ENCODE data around the gene MLLT10. TPM values are rescaled to one million over a fixed set of nuclear protein-coding genes. Genes with fewer than 3 reads are reported as not detected.

Gene MLLT10
- total RNA-seq, 1 experiment from 2014 or later: 60.1 TPM

DNA sequence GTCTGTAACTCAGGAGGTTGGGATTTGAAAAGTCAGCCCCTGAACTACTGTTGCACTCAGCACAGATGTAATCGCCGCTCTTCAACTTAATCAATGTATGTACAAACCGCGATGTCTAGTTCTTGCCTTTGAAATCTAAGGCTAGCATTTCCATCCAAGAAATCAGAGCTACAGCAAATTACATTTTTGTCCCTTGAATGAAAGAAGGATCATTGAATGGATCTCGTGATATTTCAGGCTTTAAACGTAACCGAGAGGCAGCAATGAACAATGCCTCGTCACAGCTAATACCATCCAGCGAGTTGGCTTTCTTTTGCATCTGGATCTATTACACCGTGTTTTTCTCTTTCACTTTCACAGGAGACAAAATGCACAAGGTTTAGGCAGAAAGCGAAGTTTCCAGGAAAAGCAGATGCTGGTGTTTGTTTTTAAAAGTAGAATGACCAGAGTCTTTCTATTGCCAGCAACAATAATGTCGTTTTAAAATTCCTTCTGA lies 14.0 kb upstream of the MLLT10 start:
- H3K4me3 Mint-ChIP-seq: peak overlapping the region; percentile 88
- POLR2A ChIA-PET: interaction anchor here (0.6 to 3.0 kb wide), 4 partner anchors 10 to 209 kb away, joined by 3 to 20 read pairs (median 4); no protein-coding TSS in a partner anchor
- DNase-seq (ENCODE audit: low spot score): no peak
- no peaks in the 10 kb centered on the region for H3K9me3 Mint-ChIP-seq
- peak overlapping the region; percentile 92 for H3K27ac Mint-ChIP-seq
- no peaks in the 10 kb centered on the region for H3K36me3 Mint-ChIP-seq
- no peak for ATAC-seq
- CTCF ChIA-PET: no interaction called here
- peaks cover 71% of the 10 kb centered on the region for H3K4me1 Mint-ChIP-seq
- peaks cover 25% of the 10 kb centered on the region for H3K27me3 Mint-ChIP-seq (ENCODE audit: low read depth)
- TF ChIP-seq, protein P1, sequence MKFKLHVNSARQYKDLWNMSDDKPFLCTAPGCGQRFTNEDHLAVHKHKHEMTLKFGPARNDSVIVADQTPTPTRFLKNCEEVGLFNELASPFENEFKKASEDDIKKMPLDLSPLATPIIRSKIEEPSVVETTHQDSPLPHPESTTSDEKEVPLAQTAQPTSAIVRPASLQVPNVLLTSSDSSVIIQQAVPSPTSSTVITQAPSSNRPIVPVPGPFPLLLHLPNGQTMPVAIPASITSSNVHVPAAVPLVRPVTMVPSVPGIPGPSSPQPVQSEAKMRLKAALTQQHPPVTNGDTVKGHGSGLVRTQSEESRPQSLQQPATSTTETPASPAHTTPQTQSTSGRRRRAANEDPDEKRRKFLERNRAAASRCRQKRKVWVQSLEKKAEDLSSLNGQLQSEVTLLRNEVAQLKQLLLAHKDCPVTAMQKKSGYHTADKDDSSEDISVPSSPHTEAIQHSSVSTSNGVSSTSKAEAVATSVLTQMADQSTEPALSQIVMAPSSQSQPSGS (CRISPR knock-in tag; IDR thresholded peaks at IDR 0.05; ENCODE audit: borderline replicate concordance, low read depth): no peak
- no peak for TF ChIP-seq SMAD4 (CRISPR knock-in tag; IDR thresholded peaks at IDR 0.05)

DNA sequence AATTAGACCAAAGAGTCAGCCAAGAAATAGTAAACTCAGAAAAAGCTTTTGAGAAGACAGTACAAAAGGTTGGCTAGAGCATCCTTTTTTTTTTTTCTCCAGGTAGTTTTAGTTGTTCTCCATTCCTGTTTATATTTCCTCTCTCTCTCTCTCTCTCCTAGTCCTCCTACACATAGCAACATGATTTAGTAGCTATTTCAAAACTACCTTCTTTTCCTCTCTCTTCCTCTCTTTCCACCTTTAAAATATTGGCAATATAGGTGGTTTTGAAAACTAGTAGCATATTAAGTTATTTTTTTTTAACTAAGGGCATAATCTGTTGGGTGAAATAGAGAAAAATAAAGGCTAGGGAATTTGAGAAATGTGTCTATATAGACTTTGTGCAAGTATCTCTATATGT lies 13.5 kb upstream of the MLLT10 start:
- H3K27ac Mint-ChIP-seq: no peak overlapping the region
- H3K4me3 Mint-ChIP-seq: peak overlapping the region; percentile 88

More for the DNA sequence above, 13.5 kb upstream of the MLLT10 start:
- H3K9me3 Mint-ChIP-seq: no peaks in the 10 kb centered on the region
- peaks cover 20% of the 10 kb centered on the region for H3K27me3 Mint-ChIP-seq (ENCODE audit: low read depth)
- H3K36me3 Mint-ChIP-seq: no peaks in the 10 kb centered on the region
- ATAC-seq (no peak), DNase-seq (ENCODE audit: low spot score) (no peak)
- TF ChIP-seq ETV6 (CRISPR knock-in tag; IDR thresholded peaks at IDR 0.05): no peak
- TF ChIP-seq, protein P2, sequence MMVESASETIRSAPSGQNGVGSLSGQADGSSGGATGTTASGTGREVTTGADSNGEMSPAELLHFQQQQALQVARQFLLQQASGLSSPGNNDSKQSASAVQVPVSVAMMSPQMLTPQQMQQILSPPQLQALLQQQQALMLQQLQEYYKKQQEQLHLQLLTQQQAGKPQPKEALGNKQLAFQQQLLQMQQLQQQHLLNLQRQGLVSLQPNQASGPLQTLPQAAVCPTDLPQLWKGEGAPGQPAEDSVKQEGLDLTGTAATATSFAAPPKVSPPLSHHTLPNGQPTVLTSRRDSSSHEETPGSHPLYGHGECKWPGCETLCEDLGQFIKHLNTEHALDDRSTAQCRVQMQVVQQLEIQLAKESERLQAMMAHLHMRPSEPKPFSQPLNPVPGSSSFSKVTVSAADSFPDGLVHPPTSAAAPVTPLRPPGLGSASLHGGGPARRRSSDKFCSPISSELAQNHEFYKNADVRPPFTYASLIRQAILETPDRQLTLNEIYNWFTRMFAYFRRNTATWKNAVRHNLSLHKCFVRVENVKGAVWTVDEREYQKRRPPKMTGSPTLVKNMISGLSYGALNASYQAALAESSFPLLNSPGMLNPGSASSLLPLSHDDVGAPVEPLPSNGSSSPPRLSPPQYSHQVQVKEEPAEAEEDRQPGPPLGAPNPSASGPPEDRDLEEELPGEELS (CRISPR knock-in tag; IDR thresholded peaks at IDR 0.05): no peak
- no peak for TF ChIP-seq NFATC4 (CRISPR knock-in tag; IDR thresholded peaks at IDR 0.05)
- no peak for TF ChIP-seq SMAD4 (CRISPR knock-in tag; IDR thresholded peaks at IDR 0.05)
- TF ChIP-seq, protein P3, sequence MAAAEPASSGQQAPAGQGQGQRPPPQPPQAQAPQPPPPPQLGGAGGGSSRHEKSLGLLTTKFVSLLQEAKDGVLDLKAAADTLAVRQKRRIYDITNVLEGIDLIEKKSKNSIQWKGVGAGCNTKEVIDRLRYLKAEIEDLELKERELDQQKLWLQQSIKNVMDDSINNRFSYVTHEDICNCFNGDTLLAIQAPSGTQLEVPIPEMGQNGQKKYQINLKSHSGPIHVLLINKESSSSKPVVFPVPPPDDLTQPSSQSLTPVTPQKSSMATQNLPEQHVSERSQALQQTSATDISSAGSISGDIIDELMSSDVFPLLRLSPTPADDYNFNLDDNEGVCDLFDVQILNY (CRISPR knock-in tag; IDR thresholded peaks at IDR 0.05): no peak
- TF ChIP-seq, protein P4, sequence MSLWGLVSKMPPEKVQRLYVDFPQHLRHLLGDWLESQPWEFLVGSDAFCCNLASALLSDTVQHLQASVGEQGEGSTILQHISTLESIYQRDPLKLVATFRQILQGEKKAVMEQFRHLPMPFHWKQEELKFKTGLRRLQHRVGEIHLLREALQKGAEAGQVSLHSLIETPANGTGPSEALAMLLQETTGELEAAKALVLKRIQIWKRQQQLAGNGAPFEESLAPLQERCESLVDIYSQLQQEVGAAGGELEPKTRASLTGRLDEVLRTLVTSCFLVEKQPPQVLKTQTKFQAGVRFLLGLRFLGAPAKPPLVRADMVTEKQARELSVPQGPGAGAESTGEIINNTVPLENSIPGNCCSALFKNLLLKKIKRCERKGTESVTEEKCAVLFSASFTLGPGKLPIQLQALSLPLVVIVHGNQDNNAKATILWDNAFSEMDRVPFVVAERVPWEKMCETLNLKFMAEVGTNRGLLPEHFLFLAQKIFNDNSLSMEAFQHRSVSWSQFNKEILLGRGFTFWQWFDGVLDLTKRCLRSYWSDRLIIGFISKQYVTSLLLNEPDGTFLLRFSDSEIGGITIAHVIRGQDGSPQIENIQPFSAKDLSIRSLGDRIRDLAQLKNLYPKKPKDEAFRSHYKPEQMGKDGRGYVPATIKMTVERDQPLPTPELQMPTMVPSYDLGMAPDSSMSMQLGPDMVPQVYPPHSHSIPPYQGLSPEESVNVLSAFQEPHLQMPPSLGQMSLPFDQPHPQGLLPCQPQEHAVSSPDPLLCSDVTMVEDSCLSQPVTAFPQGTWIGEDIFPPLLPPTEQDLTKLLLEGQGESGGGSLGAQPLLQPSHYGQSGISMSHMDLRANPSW (CRISPR knock-in tag; conservative IDR thresholded peaks at IDR 0.05; ENCODE audit: low read depth): no peak
- no peak for TF ChIP-seq NR1H2 (CRISPR knock-in tag; IDR thresholded peaks at IDR 0.05)
- TF ChIP-seq PRRX2 (CRISPR knock-in tag; IDR thresholded peaks at IDR 0.05): no peak
- TF ChIP-seq NR2C2 (CRISPR knock-in tag; IDR thresholded peaks at IDR 0.05): no peak
- TF ChIP-seq OVOL2 (CRISPR knock-in tag; IDR thresholded peaks at IDR 0.05; ENCODE audit: borderline replicate concordance): no peak
- TF ChIP-seq, protein P5, sequence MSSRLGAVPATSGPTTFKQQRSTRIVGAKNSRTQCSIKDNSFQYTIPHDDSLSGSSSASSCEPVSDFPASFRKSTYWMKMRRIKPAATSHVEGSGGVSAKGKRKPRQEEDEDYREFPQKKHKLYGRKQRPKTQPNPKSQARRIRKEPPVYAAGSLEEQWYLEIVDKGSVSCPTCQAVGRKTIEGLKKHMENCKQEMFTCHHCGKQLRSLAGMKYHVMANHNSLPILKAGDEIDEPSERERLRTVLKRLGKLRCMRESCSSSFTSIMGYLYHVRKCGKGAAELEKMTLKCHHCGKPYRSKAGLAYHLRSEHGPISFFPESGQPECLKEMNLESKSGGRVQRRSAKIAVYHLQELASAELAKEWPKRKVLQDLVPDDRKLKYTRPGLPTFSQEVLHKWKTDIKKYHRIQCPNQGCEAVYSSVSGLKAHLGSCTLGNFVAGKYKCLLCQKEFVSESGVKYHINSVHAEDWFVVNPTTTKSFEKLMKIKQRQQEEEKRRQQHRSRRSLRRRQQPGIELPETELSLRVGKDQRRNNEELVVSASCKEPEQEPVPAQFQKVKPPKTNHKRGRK (CRISPR knock-in tag; IDR thresholded peaks at IDR 0.05; ENCODE audit: borderline replicate concordance): no peak
- no peak for TF ChIP-seq ZNF232 (CRISPR knock-in tag; IDR thresholded peaks at IDR 0.05)
- no peak for TF ChIP-seq NFE2L1 (CRISPR knock-in tag; IDR thresholded peaks at IDR 0.05)
- no peak for TF ChIP-seq TCF7 (CRISPR knock-in tag; IDR thresholded peaks at IDR 0.05; ENCODE audit: low read depth)
- no peak for TF ChIP-seq FOXP1 (CRISPR knock-in tag; IDR thresholded peaks at IDR 0.05; ENCODE audit: borderline replicate concordance)
- TF ChIP-seq NR3C1 (CRISPR knock-in tag; conservative IDR thresholded peaks at IDR 0.05; ENCODE audit: low read depth): no peak
- TF ChIP-seq RELA (CRISPR knock-in tag; IDR thresholded peaks at IDR 0.05; ENCODE audit: borderline replicate concordance): no peak
- ChIA-PET CTCF (interaction anchor here (1.8 kb wide), 1 partner anchor 25 kb away, joined by 8 read pairs; no protein-coding TSS in a partner anchor), POLR2A (interaction anchor here (0.7 to 3.0 kb wide), 3 partner anchors 11 to 209 kb away, joined by 3 to 20 read pairs (median 4); no protein-coding TSS in a partner anchor)
- H3K4me1 Mint-ChIP-seq: peaks cover 66% of the 10 kb centered on the region

Measured in WTC11 (cell line).